ENCODE data around the gene RAX2. TPM values are rescaled to one million over a fixed set of nuclear protein-coding genes. Genes with fewer than 3 reads are reported as not detected.
A peak's percentile ranks its signal among the peaks of the same experiment; 100 is the strongest.

The RAX2 gene
- polyA plus RNA-seq, 1 donor: not detected

DNA sequence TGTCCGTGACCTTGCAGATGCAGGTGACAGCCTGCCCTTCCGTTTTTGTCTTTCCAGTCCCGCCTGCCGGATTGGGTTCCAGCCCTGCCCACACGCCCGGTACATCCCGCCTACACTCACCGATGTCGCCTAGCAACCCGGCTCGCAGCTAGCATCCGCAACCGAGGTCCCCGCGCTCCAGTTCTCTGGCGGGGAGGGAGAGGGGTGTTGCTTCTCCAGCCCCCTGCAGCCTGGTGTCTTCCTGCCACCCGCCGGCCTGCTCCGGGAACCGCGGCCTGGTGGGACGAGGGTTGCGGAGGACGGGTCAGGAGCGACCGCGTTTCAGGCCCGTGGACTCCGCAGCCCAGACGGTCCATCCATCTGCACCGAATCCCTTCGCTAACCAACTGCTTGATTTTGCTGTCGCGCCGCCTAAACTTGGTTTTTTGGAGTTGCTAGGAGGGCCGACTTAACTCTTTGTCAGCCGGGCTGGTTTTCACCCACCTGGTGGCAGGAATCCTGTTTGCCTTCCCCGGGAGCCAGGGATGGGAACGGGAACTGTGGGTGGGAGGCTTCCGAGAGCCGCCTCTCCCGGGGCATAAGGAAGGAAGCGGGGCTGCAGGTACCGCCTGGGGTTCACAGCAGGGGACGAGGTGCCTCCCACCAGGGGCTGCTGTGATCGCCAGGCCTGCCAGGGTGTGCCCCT lies 29.5 kb upstream of the RAX2 start:
- DNase-seq: peak; percentile 49

DNA sequence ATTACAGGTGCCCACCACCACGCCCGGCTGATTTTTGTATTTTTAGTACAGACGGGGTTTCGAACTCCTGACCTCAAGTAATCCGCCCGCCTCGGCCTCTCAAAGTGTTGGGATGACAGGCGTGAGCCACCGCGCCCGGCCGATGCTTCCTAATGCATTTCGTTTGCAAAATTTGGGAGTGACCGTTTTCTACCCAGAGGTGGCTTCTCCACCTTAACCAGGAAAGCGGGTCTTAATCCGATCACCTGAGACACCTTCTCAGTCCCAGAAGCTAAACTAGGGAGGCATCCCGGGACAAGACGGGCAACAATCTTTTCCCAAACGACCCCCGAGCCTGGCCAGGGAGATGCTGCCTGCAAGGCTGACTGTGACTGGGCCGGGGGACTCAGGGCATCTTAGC lies 29.0 kb upstream of the RAX2 start:
- no peak for DNase-seq

DNA sequence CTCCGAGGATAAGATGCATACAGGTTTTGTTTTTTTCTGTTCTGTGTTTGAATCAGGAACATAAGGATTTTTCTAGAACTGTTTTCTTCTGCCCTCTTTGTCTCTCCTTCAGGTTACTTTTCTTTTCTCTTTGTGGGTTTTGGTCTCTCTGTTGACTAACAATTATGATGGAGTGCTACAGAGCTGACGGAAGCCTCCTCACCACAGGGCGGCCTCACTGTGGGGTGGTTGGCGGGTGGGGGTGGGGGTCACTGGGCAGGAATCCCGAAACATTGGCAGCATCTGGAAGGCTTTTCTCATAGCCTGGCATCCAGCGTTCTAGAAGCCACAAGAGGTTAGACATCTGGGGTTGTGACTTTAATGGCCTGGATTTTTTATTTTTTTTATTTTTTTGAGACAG lies 26.1 kb upstream of the RAX2 start:
- DNase-seq: no peak

DNA sequence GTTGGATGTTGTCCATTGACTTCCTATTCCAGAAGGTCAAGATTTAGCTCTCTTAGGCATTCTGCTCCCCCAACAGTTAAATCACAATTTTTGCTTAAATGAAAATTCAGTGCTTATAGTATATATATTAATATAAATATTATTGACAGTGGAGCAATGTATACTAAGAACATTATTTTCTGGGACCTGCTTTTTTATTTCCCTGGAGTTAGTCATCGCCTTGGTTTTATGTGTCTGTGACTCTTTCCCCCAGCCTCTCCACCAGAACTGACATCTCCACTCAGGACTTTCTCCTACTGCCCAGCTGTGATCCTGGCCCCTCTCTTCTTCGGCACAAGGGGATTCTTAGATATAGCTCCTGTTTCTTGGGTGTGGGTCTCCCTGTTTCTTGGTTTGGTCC lies 24.3 kb upstream of the RAX2 start:
- DNase-seq: no peak

DNA sequence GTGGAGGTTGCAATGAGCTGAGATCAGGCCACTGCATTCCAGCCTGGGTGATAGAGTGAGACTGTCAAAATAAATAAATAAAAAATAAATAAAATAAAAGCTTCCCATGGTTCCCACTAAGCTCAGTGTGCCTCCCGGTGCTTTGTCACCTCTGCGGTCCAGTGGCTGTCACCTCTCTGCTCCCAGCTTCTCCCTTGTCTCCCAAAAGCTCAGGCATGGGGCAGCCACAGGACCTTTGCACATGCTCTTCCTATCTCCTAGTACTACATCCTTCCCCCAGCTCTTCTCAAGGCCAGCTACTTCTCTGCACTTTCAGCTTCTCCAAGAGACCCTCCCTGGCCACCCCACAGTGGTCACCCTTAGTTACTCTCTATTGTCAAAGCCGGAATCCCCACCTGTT lies 21.8 kb upstream of the RAX2 start:
- DNase-seq: no peak

DNA sequence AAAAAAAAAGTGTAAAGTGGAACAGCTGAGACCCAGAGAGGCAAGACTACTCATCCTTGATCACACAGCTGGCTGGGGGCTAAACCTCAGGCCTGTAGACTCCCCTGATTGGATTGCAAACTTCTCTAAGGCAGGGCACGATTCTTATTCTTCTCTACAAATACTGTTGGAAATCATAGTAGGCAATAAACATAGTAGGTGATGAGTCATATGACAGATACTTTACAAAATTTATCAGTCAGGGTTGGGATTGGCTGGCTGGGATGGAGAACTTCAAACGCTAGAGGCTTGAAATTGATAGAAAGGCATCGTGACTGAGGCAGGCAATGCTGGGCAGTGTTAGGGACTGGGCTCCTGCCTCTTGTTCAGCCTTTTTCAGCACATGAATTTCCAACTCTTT lies 20.1 kb upstream of the RAX2 start:
- DNase-seq: no peak

DNA sequence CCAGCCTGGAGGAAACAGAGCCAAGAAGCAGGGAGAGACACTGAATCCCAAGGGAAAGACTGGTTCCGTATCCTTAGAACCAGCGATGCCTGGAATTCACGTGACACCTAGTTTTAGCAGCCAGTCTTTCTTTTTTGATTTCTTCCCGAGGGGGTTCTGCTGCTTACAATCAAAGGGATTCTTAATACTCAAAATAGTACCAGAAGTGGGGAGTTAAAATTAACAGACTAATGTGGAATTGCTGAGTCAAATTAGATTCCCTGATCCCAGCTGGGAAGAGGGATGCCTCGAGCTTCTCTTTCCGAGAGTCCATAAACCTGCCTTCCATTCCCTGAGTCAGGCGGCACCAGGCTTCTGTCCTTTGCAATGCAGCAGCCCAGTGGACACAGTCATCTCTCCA lies 18.9 kb upstream of the RAX2 start:
- DNase-seq: no peak

DNA sequence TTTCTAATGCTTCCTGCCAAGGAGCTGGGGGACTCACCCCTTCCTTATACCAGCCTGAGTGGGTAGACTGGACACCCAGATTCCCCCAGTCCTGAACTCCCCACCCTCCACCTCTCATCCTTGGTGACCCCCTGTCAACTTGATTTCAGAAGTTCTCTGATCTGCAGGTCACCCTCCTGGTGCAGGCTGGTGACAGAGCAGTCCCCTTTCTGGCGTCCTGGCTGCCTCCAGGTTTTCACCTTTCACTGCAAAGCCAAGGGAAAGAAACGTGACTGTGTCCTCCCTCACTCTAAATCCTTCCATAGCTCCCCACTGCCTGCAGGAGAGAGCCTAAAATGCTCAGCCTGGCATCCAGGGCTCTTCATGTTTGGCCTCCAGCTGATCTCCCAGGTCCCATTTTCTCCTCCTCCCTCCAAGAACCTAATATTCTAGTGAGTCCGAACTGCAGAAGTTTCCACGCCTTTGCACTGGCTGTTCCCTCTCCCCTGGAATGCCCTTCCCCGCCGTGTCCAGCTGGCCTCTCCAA lies 18.2 kb upstream of the RAX2 start:
- DNase-seq: no peak

DNA sequence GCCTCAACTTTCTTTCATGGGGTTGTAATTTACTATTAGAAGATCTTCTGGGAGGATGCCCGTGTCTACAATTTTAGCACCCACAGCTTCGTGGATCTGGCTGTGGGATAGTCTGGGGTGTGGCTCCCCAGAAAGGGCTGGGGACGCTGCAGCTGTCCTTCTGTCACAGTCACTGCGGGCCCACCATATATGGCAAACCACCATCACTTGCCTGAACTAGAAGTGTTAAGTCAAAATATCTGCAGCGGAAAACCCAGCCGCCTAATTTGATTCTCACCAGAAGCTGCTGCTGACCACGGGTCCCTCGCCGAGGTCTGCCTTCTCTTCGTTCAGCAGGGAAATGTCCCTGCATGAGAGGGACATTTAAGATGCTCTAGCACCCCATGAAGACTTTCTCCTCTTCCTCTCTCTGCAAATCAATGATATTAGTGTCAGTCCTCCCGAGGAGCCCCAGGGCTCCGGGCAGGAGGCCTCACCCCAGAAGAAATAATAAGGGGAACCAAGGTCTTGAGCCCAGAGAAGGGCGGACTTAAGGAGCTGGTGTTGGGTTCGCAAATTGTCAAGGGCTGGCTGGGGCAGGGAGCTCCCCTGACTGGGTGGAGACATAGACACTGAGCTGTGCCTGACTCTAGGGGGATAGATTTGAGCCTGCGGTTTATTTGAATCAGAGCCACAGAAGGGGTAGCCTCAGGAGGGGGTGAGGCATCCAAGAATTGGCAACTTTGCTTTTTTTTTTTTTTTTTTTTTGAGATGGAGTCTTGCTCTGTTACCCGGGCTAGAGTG lies 17.2 kb upstream of the RAX2 start:
- DNase-seq: no peak

DNA sequence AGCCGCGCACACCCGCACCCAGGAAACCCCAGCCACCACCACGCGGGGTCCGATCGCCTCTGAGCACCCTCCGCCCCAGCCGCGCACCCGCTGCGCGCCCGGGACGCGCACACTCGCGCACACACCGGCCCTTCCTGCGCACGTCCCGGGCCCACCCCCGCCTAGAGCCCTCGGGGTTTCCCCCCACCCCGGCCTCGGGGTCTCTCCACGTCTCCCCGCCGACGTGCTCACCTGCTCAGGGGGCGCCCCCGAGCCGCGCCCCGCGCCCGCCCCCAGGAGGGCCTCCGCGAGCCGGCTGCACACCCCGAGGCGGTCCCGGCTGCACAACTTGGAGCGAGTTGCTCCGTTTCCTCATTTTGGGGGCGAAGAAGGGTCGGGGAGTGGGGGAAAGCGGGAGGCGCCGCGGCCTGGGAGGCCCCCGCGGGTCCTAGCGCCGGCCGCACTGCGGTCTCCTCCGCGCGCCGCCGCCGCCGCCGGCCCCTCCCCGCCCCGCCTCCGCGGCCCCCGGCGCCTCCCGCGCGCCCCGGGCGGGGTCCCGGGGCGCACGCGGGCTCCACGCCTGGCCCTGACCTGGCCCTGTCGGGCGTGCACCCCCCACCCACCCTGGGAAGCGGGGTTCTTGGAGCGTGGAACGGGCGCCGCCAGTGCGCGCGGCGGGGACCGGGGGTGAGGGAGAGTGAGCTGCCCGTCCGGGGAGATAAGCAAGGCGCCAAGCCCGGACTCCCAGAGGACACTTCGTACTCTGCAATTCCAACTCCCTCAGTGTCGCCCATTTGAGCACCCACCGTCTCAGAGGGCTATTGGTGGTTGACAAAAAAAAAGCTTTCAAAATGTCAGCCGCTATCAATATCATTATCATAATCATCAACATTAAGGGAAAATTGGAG lies 14.2 kb upstream of the RAX2 start, which contains the start of gene MATK:
Gene MATK (minus strand): TSS at position 444 of the 887 bp plus-strand sequence. CDS start 1,246 bp downstream, outside the sequence.
- no peak for DNase-seq

DNA sequence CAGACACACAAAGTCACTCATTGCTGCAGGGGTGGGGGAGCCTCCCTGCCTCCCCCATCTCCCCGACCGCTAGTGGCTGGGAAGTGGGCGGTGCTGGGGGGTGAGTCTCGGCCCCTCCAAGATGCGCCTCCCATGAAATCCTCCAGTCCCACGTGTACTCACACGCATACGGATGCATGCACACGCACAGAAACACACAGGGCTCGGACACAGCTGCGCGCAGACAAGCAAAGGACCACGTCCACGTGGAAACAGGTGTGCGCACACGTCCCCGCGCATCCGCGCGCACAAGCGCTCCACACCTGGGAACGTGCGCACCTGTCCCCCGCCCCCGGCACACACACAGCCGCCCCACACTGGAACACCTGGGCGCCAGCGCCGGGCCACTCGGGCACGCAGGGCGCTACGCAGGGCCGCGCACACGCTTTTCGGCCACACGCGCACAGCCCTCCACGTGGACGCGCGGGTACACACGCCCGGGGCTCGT lies 13.5 kb upstream of the RAX2 start:
- no peak for DNase-seq

DNA sequence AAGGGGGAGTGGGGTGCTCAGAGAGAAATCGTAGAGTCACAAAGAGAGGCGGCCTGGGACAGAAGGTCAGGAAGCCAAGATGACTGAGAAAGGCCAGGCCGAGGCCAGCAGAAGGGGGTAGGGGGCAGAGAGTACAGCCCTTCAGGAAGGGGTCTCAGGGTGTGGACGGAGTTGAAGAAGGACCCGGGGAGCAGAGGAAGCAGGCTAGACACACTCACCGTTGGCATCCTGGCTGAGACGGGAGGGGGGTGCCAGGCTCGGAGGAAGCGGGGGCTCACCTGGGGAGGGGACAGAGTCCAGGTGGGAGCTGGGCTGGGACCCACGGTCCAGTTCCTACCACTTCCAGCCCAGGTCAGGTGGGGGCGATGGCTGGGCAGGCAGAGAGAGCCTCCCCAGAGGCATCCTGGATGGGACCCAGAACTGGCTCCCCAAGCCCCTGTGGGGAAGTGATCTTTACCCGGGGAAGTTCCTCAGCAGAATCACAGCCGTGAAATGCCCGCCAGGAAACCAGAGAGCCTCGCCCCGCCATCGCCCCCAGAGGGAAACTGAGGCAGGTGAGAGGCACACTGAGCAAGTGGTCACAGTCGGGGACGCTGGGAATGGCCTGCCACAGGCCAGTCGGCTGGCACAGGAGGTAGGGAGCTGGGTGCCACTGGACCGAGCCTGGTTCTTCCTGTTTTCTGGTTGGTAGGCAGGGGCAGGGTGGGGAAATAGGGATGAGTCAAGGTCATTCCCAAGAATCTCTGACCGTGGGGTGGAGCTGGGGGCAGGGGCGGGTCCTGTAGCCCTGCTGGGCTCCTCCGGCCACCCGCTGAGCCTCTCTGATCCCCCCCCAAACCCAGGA lies 12.8 kb upstream of the RAX2 start:
- DNase-seq: no peak

DNA sequence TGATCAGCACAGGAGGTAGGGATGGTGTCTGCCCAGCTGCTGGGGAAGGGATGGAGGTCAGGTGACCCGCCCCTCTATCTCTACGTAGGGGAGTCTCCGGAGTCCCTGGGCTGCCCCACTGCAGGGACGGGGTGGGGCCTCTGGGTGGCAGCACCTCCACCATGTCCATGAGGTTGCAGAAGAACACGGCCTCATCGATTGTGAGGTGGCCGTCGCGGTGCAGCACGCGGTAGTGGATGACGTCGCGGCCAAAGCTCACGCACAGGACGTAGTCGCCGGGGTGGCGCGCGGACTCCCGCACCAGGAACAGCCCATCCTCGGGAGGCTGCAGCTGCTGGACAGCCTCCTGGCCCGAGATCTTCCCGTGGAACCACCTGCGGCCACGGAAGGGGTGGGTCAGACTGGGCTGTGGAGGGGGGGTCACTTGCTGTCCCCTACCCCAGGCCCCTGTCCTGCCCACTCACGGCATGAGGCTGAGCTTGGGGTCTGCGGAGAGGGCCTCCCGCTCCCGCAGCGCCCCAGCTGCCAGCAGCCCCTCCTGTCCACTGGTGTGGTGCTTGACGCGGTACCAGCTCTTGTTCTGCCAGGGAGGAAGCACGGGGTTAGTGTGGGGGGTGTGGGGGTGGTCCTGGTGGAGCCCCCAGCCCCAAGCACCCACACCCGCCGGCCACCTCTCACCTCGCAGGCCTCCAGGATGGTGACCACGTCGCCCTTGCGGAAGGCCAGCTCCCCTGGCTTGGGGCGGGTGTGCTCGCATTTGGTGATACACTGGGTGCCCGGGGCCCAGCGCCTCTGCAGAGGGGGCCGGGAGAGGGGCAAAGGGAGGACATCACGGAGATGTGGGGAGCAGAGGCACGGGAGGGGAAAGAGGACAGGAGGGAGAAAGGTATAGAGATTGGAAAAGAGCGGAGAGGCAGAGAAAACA lies 11.9 kb upstream of the RAX2 start:
- DNase-seq: no peak

DNA sequence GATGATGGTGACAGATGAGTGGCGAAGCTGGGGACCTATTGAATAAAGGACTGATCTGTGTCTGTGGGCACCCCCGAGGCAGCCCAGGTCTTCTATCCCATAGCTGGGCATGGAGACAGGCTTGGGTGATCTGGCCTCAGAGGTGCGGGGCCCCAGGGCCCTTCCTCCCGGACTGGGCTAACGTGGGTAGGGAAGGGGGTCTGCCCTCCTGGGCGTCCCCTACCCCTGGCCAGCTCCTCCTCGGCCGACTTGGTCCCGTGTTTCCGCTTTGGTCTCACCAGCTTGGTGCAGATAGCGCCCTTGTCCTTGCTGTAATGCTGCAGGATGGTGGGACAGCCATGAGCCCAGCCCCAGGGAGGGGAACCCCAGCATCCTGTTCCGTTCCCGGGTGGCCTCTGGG lies 10.9 kb upstream of the RAX2 start:
- no peak for DNase-seq

DNA sequence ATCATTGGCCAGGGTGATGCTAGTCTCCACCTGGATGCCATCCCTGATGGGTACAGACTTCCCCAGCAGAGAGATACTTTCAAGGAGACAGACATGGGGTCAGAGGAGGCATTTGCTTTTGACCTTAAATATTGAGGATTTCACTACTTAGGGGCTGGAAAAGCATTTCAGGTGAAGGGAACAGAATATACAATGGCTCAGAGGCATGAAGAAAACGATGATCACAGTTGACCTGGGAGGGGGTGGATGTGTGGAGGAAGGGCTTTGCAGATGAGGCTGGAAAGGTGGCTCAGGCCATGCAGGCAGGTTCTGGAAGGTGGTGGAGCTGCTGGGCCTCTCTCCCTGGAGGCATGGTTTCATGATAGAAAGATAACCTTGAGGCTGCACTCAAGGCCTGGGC lies 10.3 kb upstream of the RAX2 start:
- no peak for DNase-seq

DNA sequence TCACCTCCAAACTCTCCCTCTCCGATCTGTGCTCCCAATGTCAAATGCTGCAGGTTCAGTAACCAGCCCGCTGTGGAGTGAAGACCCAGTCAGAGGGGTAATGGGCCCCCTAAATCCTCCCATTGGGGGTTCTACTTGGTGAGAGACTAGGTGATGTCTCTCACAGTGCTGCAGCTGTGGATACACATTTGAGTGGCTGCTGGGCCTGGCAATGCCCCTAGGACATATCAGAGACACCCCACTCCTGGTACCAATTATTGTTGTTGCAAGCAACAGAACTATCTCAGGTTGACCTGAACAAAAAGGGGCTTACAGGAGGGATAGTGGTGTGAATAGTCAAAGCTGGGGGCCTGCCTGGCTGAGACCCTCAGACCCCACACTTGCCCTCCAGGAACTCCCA lies 9.6 kb upstream of the RAX2 start:
- no peak for DNase-seq

DNA sequence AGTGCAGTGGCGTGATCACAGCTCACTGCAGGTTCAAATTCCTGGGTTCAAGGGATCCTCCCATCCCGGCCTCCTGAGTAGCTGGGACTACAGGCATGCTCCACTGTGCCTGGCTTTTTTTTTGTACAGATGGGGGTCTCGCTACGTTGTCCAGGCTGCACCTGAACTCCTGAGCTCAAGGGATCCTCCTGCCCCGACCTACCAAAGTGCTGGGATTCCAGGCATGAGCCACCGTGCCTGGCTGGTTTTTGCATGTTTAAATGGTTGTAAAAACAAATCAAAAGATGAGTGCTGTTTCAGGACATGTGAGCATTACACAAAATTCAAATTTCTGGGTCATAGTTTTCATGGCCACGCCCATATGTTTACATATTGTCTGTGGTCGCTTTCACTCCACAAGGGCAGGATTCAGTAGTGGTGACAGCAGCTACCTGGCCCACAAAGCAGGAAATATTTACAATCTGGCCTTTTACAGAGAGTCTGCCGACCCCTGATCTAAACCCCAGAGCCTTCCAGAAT lies 8.8 kb upstream of the RAX2 start:
- no peak for DNase-seq

DNA sequence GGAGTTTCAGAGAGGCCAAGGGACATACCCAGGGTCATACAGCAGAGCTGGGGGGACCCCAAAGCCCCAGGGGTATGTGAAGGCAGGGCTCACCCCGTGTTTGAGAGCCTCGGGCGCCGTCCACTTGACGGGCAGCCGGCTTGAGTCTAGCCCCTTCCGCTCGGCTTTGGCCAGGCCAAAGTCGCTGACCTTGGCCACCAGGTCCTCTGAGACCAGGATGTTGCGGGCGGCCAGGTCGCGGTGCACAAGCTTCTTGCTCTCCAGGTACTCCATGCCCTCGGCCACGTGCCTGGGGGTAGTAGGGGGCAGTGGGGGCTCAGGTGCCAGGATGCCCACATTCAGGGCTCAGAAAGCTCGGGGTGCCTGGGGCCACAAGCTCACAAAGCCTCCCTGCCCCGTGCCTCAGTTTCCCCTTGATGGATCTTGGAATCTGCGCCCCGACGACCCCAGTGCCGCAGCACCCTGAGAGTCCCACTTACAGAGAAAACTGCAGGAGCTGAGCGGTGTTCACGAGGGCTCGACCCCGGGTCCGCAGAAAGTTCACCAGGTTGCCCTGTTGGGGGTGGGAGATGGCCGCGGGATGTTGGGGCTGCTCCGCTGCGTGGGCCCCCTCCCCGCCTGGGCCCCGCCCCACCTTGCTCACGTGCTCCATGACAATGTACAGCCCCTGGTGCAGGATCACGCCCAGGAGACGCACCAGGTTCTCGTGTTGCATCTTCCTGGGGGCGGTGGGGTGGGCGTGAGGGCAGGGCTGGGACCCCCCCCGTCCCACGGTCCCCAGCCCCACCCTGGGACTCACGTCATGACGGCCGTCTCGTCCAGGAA lies 7.1 kb upstream of the RAX2 start:
- no peak for DNase-seq

DNA sequence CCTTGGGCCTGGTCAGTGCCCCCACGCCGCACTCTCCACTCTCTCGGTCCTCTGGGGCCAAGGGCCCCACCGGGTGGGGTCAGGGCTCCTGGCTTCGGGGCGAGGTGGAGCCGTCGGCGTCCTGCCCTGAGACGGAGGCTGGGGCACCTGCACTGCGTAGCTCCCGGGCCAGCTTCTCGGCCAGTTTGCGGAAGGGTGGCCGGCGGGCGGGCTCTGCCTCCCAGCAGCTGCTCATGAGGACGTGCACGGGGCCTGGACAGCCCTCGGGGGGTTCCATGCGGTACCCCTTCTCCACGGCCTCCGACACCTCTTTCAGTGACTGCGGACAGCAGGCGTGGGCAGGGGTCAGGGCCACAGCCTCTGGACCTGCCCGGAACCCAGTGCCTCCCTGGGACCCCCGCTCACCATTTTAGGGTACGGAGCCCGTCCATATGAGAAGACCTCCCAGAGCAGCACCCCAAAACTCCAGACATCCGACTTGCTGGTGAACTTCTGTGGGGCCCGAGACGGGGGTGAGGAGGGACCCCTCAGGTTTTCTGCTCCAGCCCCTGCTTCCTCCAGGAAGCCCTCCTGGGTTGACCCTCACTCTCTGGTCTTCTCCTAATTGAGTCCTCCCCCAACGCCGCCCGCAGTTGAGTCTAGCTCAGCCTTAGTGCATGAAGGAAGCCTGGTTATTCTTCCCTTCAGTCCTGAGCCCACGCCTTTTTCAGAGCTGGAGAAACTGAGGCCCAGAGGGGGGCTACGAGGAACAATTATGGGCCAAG lies 6.3 kb upstream of the RAX2 start:
- no peak for DNase-seq
